Trophoblast cell (in vitro differentiated cells and primary cell): ENCODE measurements around the gene TBRG1.

ENCODE experiments used
- DNase-seq, 2 donors: peaks; one replicate each; pipeline ENCODE4 v3.0.0-alpha.2; 2016
- H2AFZ ChIP-seq: 2 replicates; pipeline ENCODE4 v1.6.1; 2013; ENCODE audit warnings: low read length, moderate library complexity, mild to moderate bottlenecking; ENCODE audit not compliant: insufficient read depth, poor library complexity
- H2AK5ac ChIP-seq: 2 replicates; pipeline ENCODE4 v1.6.1; 2013; ENCODE audit warnings: mild to moderate bottlenecking, low read length
- H2BK120ac ChIP-seq: 2 replicates; pipeline ENCODE4 v1.6.1; 2013; ENCODE audit warnings: low read length, mild to moderate bottlenecking, moderate library complexity; ENCODE audit not compliant: insufficient read depth, poor library complexity
- H2BK12ac ChIP-seq: 2 replicates; pipeline ENCODE4 v1.6.1; 2013; ENCODE audit warnings: mild to moderate bottlenecking, low read length, moderate library complexity
- H2BK5ac ChIP-seq: 2 replicates; pipeline ENCODE4 v1.6.1; 2013; ENCODE audit warnings: low read length, low read depth, moderate library complexity, mild to moderate bottlenecking; ENCODE audit not compliant: poor library complexity
- H3K14ac ChIP-seq: 2 replicates; pipeline ENCODE4 v1.6.1; 2013; ENCODE audit warnings: mild to moderate bottlenecking, low read length
- H3K18ac ChIP-seq: 2 replicates; pipeline ENCODE4 v1.6.1; 2013; ENCODE audit warnings: mild to moderate bottlenecking, low read length
- H3K23ac ChIP-seq: 2 replicates; pipeline ENCODE4 v1.6.1; 2013; ENCODE audit warnings: low read length
- H3K27ac ChIP-seq: 2 replicates; pipeline ENCODE4 v1.5.1; 2013; ENCODE audit warnings: low read depth, mild to moderate bottlenecking, inconsistent platforms, low read length, moderate library complexity
- H3K27me3 ChIP-seq: 2 replicates; pipeline ENCODE4 v1.6.1; 2013; ENCODE audit warnings: inconsistent platforms, mild to moderate bottlenecking, low read length, moderate library complexity; ENCODE audit not compliant: insufficient read depth
- H3K36me3 ChIP-seq, 2 experiments: 1 replicate in 1 of 2; 2 replicates in 1 of 2; pipeline ENCODE4 v1.6.1; 2013; ENCODE audit warnings: low read length in 2 of 2, mild to moderate bottlenecking in 2 of 2, moderate library complexity in 1 of 2; ENCODE audit not compliant: insufficient read depth in 2 of 2, control insufficient read depth in 1 of 2
- H3K4ac ChIP-seq: 2 replicates; pipeline ENCODE4 v1.6.1; 2013; ENCODE audit warnings: low read depth, mild to moderate bottlenecking, low read length, moderate library complexity
- H3K4me1 ChIP-seq, 2 experiments: 1 replicate in 1 of 2; 2 replicates in 1 of 2; pipeline ENCODE4 v1.6.1; 2013; ENCODE audit warnings: low read length in 2 of 2, mild to moderate bottlenecking in 2 of 2, moderate library complexity in 1 of 2; ENCODE audit not compliant: insufficient read depth in 2 of 2, control insufficient read depth in 1 of 2
- H3K4me2 ChIP-seq: 2 replicates; pipeline ENCODE4 v1.6.1; 2013; ENCODE audit warnings: inconsistent platforms, mild to moderate bottlenecking, low read length, moderate library complexity
- H3K4me3 ChIP-seq: 2 replicates; pipeline ENCODE4 v1.5.1; 2013; ENCODE audit warnings: mild to moderate bottlenecking, low read depth, low read length, inconsistent platforms
- H3K79me1 ChIP-seq: one replicate; pipeline ENCODE4 v1.6.1; 2013; ENCODE audit warnings: low read length
- H3K79me2 ChIP-seq: 2 replicates; pipeline ENCODE4 v1.6.1; 2013; ENCODE audit warnings: low read length, mild to moderate bottlenecking; ENCODE audit not compliant: control insufficient read depth, insufficient read depth, poor library complexity
- H3K9ac ChIP-seq: 2 replicates; pipeline ENCODE4 v1.6.1; 2013; ENCODE audit warnings: mild to moderate bottlenecking, low read length
- H3K9me3 ChIP-seq: 2 replicates; pipeline ENCODE4 v1.6.1; 2013; ENCODE audit warnings: low read depth, mild to moderate bottlenecking, control low read depth, inconsistent platforms, low read length; ENCODE audit not compliant: insufficient read depth
- H4K12ac ChIP-seq: 2 replicates; pipeline ENCODE4 v1.6.1; 2013; ENCODE audit warnings: low read depth, mild to moderate bottlenecking, low read length, moderate library complexity
- H4K8ac ChIP-seq: 2 replicates; pipeline ENCODE4 v1.6.1; 2013; ENCODE audit warnings: low read depth, mild to moderate bottlenecking, low read length, moderate library complexity
- H4K91ac ChIP-seq: one replicate; pipeline ENCODE4 v1.6.1; 2013; ENCODE audit warnings: low read depth, mild to moderate bottlenecking, low read length, moderate library complexity
- WGBS: extraction: QIAGEN DNeasy Blood & Tissue Kit; methylation state at CpG from one replicate; pipeline ENCODE4 v1.1.7; 2013; ENCODE audit warnings: missing lambda C conversion rate; ENCODE audit not compliant: insufficient read length, insufficient coverage; ENCODE audit errors: extremely low coverage; 5-methylcytosine and 5-hydroxymethylcytosine counted together

TBRG1 gene

GRCh38 chr11:124674168-124674517 lies 51.5 kb downstream of the TBRG1 start:
- H4K12ac ChIP-seq: no peak overlapping the region
- peak overlapping the region; percentile 65 for H2AFZ ChIP-seq
- peaks cover 0 to 6% of the 10 kb centered on the region in 2 experiments for H3K4me1 ChIP-seq
- no peak overlapping the region for H2BK12ac ChIP-seq
- H2AK5ac ChIP-seq: no peak overlapping the region
- H4K91ac ChIP-seq: no peak overlapping the region
- H3K14ac ChIP-seq: no peak overlapping the region
- no peaks in the 10 kb centered on the region for H3K9me3 ChIP-seq
- H2BK5ac ChIP-seq: no peak overlapping the region
- H4K8ac ChIP-seq: peak overlapping the region; percentile 44
- no peaks in the 10 kb centered on the region for H3K36me3 ChIP-seq
- H2BK120ac ChIP-seq: no peak overlapping the region
- peak overlapping the region; percentile 86 for H3K4me3 ChIP-seq
- no peak overlapping the region for H3K18ac ChIP-seq
- no peak overlapping the region for H3K27ac ChIP-seq
- H3K79me2 ChIP-seq: peaks cover 2% of the 10 kb centered on the region
- WGBS: no CpG with 5 or more reads among the region's 18 CpGs
- H3K4me2 ChIP-seq: peak overlapping the region; percentile 87
- H3K4ac ChIP-seq: no peak overlapping the region
- no peak for DNase-seq
- no peaks in the 10 kb centered on the region for H3K27me3 ChIP-seq
- H3K9ac ChIP-seq: peak overlapping the region; percentile 62
- H3K79me1 ChIP-seq: peaks cover 2% of the 10 kb centered on the region
- H3K23ac ChIP-seq: no peak overlapping the region

DNA sequence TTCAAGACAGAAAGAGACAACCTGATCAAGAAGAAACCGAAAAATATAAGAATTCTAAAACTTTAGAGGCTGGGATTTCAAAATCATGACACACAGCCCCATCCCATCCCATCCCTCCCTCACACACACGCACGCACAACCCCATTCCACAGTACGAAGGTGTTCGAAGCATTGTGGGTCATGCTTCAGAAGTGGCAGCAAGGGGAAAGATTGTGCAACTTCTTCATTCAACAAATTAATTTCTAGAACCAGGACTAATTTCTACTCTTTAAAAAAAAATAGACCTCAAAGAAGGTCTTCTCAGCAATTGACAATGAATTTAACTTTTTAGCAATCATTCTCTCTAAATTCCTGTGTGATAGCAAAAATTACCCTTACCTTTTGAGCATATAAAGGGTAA lies 51.9 kb downstream of the TBRG1 start:
- no peak overlapping the region for H4K8ac ChIP-seq
- H3K4me2 ChIP-seq: peak overlapping the region; percentile 87
- no peak overlapping the region for H2AFZ ChIP-seq
- H3K18ac ChIP-seq: no peak overlapping the region
- H3K4me1 ChIP-seq: peaks cover 0 to 6% of the 10 kb centered on the region in 2 experiments
- H2AK5ac ChIP-seq: no peak overlapping the region
- H3K9me3 ChIP-seq: no peaks in the 10 kb centered on the region
- peak; percentile 45 to 73 for DNase-seq
- H4K12ac ChIP-seq: no peak overlapping the region
- H3K9ac ChIP-seq: no peak overlapping the region
- no peak overlapping the region for H2BK5ac ChIP-seq
- no CpG with 5 or more reads among the region's 5 CpGs for WGBS
- peaks cover 2% of the 10 kb centered on the region for H3K79me1 ChIP-seq
- H3K4me3 ChIP-seq: no peak overlapping the region
- H3K4ac ChIP-seq: no peak overlapping the region
- H3K27ac ChIP-seq: no peak overlapping the region
- no peak overlapping the region for H2BK12ac ChIP-seq
- H3K79me2 ChIP-seq: peaks cover 2% of the 10 kb centered on the region
- H3K23ac ChIP-seq: no peak overlapping the region
- no peak overlapping the region for H2BK120ac ChIP-seq
- no peaks in the 10 kb centered on the region for H3K36me3 ChIP-seq
- H3K27me3 ChIP-seq: no peaks in the 10 kb centered on the region
- no peak overlapping the region for H4K91ac ChIP-seq
- H3K14ac ChIP-seq: no peak overlapping the region

GRCh38 chr11:124676386-124676785 lies 53.7 kb downstream of the TBRG1 start:
- Histone ChIP-seq H3K18ac (no peak overlapping the region), H2BK5ac (no peak overlapping the region), H4K8ac (no peak overlapping the region), H3K27ac (no peak overlapping the region), H2BK12ac (no peak overlapping the region), H3K79me1 (peaks cover 2% of the 10 kb centered on the region), H3K27me3 (no peaks in the 10 kb centered on the region), H3K4me3 (no peak overlapping the region), H3K9ac (no peak overlapping the region), H2BK120ac (no peak overlapping the region), H3K4me1 (peaks cover 0 to 6% of the 10 kb centered on the region in 2 experiments), H2AK5ac (no peak overlapping the region), H3K23ac (no peak overlapping the region), H2AFZ (no peak overlapping the region), H3K79me2 (peaks cover 2% of the 10 kb centered on the region), H3K9me3 (no peaks in the 10 kb centered on the region), H3K4me2 (no peak overlapping the region), H4K91ac (no peak overlapping the region), H3K4ac (no peak overlapping the region), H3K14ac (no peak overlapping the region), H3K36me3 (no peaks in the 10 kb centered on the region), H4K12ac (no peak overlapping the region)
- DNase-seq: no peak
- WGBS: no CpG with 5 or more reads among the region's 2 CpGs

- no peak overlapping the region for H3K18ac ChIP-seq
- H3K79me1 ChIP-seq: peaks cover under 1% of the 10 kb centered on the region
- no peak overlapping the region for H2AK5ac ChIP-seq
- no peak overlapping the region for H4K8ac ChIP-seq
- H3K9me3 ChIP-seq: no peaks in the 10 kb centered on the region
- H3K9ac ChIP-seq: no peak overlapping the region
- H2BK5ac ChIP-seq: no peak overlapping the region
- H3K14ac ChIP-seq: no peak overlapping the region
- no peak overlapping the region for H3K4ac ChIP-seq
- no peak for DNase-seq
- H3K79me2 ChIP-seq: peaks cover under 1% of the 10 kb centered on the region
- no peak overlapping the region for H2AFZ ChIP-seq
- H2BK12ac ChIP-seq: no peak overlapping the region
- H3K4me2 ChIP-seq: no peak overlapping the region
- peaks cover 0 to 2% of the 10 kb centered on the region in 2 experiments for H3K4me1 ChIP-seq
- no peak overlapping the region for H2BK120ac ChIP-seq
- no peak overlapping the region for H4K12ac ChIP-seq
- H3K27ac ChIP-seq: no peak overlapping the region
- H3K36me3 ChIP-seq: no peaks in the 10 kb centered on the region
- WGBS: no CpG with 5 or more reads among the region's 5 CpGs
- H4K91ac ChIP-seq: no peak overlapping the region
- H3K4me3 ChIP-seq: no peak overlapping the region
- no peaks in the 10 kb centered on the region for H3K27me3 ChIP-seq
- H3K23ac ChIP-seq: no peak overlapping the region
Measured at GRCh38 chr11:124678416-124678815, 55.8 kb downstream of the TBRG1 start.
